ENCODE measurements around the gene FAM50A. TPM values are rescaled to one million over a fixed set of nuclear protein-coding genes. Genes with fewer than 3 reads are reported as not detected.
A peak's percentile ranks its signal among the peaks of the same experiment; 100 is the strongest.

Gene FAM50A, protein sequence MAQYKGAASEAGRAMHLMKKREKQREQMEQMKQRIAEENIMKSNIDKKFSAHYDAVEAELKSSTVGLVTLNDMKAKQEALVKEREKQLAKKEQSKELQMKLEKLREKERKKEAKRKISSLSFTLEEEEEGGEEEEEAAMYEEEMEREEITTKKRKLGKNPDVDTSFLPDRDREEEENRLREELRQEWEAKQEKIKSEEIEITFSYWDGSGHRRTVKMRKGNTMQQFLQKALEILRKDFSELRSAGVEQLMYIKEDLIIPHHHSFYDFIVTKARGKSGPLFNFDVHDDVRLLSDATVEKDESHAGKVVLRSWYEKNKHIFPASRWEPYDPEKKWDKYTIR
- polyA plus RNA-seq (2012; ENCODE audit: insufficient read length, low read depth), result 430 TPM

DNA sequence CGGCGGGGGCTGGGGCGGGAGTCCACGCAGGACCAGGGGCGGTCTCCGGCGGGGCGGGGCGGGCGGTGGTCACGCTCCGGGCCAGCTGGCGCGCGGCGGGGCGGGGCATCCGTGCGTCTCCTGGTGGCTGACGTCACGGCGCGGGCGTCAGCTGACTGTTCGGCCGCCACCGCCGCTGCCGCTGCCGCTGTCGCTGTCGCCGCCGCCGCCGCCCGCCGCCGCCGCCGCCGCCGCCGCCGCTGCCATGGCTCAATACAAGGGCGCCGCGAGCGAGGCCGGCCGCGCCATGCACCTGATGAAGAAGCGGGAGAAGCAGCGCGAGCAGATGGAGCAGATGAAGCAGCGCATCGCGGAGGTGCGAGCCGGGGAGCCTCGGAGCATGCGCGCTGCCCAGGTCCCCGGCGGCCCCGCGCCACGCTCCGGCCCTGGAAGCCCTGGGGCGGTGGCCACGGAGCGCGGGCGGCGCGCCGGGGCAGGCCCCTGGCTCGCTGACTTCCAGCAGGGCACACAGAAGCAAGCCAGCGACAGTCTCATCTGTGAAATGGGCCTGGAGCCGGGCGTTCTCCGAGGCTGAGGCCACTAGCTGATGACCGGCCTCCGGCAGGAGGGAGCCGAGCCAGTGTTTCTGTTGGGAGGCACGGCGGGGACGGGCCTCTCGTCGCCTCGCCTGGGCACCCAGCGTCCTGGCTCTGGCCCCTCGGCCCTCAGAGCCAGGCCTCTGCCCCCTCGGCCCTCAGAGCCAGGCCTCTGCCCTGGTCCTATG lies at the start of gene FAM50A:
FAM50A (plus strand) TSS at position 150 of the 763 bp plus-strand sequence; CDS start at position 245, 95 bp downstream.
- TF ChIP-seq, protein P1, sequence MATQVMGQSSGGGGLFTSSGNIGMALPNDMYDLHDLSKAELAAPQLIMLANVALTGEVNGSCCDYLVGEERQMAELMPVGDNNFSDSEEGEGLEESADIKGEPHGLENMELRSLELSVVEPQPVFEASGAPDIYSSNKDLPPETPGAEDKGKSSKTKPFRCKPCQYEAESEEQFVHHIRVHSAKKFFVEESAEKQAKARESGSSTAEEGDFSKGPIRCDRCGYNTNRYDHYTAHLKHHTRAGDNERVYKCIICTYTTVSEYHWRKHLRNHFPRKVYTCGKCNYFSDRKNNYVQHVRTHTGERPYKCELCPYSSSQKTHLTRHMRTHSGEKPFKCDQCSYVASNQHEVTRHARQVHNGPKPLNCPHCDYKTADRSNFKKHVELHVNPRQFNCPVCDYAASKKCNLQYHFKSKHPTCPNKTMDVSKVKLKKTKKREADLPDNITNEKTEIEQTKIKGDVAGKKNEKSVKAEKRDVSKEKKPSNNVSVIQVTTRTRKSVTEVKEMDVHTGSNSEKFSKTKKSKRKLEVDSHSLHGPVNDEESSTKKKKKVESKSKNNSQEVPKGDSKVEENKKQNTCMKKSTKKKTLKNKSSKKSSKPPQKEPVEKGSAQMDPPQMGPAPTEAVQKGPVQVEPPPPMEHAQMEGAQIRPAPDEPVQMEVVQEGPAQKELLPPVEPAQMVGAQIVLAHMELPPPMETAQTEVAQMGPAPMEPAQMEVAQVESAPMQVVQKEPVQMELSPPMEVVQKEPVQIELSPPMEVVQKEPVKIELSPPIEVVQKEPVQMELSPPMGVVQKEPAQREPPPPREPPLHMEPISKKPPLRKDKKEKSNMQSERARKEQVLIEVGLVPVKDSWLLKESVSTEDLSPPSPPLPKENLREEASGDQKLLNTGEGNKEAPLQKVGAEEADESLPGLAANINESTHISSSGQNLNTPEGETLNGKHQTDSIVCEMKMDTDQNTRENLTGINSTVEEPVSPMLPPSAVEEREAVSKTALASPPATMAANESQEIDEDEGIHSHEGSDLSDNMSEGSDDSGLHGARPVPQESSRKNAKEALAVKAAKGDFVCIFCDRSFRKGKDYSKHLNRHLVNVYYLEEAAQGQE (IDR thresholded peaks at IDR 0.05; ENCODE audit: insufficient read depth in 1 of 2, low read depth in 2 of 2, low read length in 2 of 2), result no peak
- no peak for TF ChIP-seq SIN3A (IDR thresholded peaks at IDR 0.05; ENCODE audit: borderline replicate concordance, insufficient read depth, low read length)
- no peak for TF ChIP-seq FOXP2 (optimal IDR thresholded peaks at IDR 0.05; ENCODE audit: borderline replicate concordance, extremely low read depth, extremely low read length, insufficient read depth)

DNA sequence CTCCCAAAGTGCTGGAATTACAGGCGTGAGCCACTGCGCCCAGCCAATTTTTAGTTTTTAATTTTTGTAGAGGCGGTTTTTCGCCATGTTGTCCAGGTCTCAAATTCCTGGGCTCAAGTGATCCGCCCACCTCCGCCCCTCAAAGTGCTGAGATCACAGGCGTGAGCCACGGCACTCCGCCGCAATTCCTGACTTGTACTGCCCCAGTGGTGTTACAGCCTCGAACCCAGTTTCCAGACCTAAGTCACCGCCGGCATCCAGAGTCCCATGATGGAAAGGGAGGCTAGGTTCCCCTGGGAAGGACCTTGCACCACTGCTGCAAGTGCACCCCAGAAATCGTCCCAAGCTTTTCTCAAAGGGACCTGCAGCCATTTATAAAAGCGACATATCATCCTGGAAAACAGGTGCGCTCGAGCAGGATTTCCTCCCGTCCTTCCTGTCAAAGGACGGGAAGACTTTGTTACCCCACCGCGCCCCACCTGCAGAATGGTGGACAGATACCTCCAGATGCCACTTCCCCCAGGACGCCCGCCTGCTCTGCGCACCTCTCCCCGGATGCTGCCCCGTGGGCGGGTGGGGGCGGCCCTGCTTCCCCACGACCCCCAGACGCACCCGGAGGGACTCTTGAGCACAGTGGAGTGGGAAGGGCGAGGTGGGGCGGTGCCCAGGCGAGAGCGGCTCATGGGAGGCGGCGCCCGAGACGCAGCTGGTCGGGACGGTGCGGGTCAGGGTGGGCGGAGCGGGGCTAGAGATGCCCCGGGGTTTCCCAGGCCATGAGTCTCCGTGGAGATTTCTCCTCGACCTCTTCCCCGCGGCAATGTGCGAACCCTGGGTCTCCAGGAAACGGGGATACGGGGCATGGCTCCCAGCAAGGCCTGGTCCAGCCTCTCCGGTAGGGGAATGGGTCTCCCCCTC lies 46.7 kb upstream of the FAM50A start:
- TF ChIP-seq, protein P1 (IDR thresholded peaks at IDR 0.05; ENCODE audit: insufficient read depth in 1 of 2, low read depth in 2 of 2, low read length in 2 of 2), result no peak
- TF ChIP-seq TAF1 (IDR thresholded peaks at IDR 0.05; ENCODE audit: borderline replicate concordance, insufficient read depth, low read length) (no peak), FOXP2 (optimal IDR thresholded peaks at IDR 0.05; ENCODE audit: borderline replicate concordance, extremely low read depth, extremely low read length, insufficient read depth) (no peak), SIN3A (IDR thresholded peaks at IDR 0.05; ENCODE audit: borderline replicate concordance, insufficient read depth, low read length) (no peak), POLR2AphosphoS5 (IDR thresholded peaks at IDR 0.05; ENCODE audit: low read depth, low read length) (no peak)

DNA sequence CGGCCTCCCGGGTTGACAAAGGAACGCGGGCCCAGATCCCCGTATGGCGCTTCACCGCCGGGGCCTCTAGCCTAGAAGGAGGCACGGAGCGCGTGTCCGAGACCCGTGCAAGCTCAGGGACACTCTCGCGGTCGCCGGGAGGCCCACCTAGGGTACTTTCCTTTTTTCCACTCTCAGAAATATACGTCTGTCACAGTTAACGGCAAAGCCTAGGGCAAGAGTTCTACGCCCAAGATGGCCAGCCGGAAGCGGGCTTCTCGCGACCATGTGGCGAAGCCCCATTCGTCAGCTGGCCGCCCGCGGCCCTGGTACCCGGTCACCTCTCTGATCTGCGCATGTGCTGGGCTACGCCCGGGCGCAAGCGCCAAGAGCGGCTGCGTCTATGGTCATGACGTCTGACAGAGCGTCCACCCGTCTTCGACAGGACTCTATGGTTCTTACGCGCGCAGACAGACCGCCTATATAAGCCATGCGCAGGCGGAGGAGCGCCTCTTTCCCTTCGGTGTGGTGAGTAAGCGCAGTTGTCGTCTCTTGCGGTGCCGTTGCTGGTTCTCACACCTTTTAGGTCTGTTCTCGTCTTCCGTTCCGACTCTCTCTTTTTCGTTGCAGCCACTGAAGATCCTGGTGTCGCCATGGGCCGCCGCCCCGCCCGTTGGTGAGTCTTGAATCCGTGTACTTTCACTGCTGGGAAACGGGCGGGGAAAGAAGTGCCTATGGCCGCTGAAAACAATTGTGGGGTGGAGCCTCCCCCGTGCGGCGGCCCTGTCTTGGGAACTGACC lies 45.9 kb upstream of the FAM50A start, which contains the start of gene RPL10:
RPL10 (plus strand) TSS at position 490 of the 780 bp plus-strand sequence; CDS start at position 633, 143 bp downstream.
- TF ChIP-seq TAF1 (IDR thresholded peaks at IDR 0.05; ENCODE audit: borderline replicate concordance, insufficient read depth, low read length) (peak; percentile 100), SIN3A (IDR thresholded peaks at IDR 0.05; ENCODE audit: borderline replicate concordance, insufficient read depth, low read length) (no peak; the same call in 1 of the 2 replicates), POLR2AphosphoS5 (IDR thresholded peaks at IDR 0.05; ENCODE audit: low read depth, low read length) (peak; percentile 98), FOXP2 (optimal IDR thresholded peaks at IDR 0.05; ENCODE audit: borderline replicate concordance, extremely low read depth, extremely low read length, insufficient read depth) (no peak)
- TF ChIP-seq, protein P1 (IDR thresholded peaks at IDR 0.05; ENCODE audit: insufficient read depth in 1 of 2, low read depth in 2 of 2, low read length in 2 of 2), result no peak
